H1 (cell line): ENCODE data around the gene VGLL2. TPM values are rescaled to one million over a fixed set of nuclear protein-coding genes. Genes with fewer than 3 reads are reported as not detected.

Experiments
- CTCF ChIA-PET: fragments of 300-600 bp; sonication (Branson Sonifier 250); formaldehyde crosslinking; loops from one replicate; lab custom pipeline; 2021; ENCODE audit not compliant: partially characterized antibody; lab: Charles Lee
- POLR2A ChIA-PET: fragments of 300-600 bp; sonication (Branson Sonifier 250); formaldehyde crosslinking; loops from one replicate; lab custom pipeline; 2021; ENCODE audit warnings: inconsistent platforms; ENCODE audit not compliant: partially characterized antibody; lab: Charles Lee
- DNase-seq, 2 experiments: peaks; one replicate each; pipeline versions ENCODE4 v3.0.0 to v3.0.0-alpha.2; 2010 to 2022; ENCODE audit warnings: low spot score in 2 of 2, low read depth in 1 of 2, mixed read lengths in 1 of 2
- FAIRE-seq: peaks from 2 replicates; lab custom pipeline; 2011; peaks lifted over from hg19 to GRCh38; lab: Jason Lieb, UNC
- H2AFZ ChIP-seq: 2 replicates; pipeline ENCODE4 v1.8.1; 2012; ENCODE audit warnings: low read length, inconsistent platforms
- H2AK5ac ChIP-seq: 2 replicates; pipeline ENCODE4 v1.6.1; 2013; ENCODE audit warnings: low read depth, low read length
- H2BK120ac ChIP-seq: replicated peaks from 2 replicates; pipeline ENCODE3; 2013; ENCODE audit warnings: low read depth, low read length, inconsistent platforms
- H2BK12ac ChIP-seq: 2 replicates; pipeline ENCODE4 v1.6.1; 2013; ENCODE audit warnings: low read depth, low read length
- H2BK15ac ChIP-seq: 2 replicates; pipeline ENCODE4 v1.6.1; 2013; ENCODE audit warnings: low read length
- H2BK20ac ChIP-seq: 2 replicates; pipeline ENCODE4 v1.6.1; 2013; ENCODE audit warnings: low read length
- H2BK5ac ChIP-seq: 2 replicates; pipeline ENCODE4 v1.6.1; 2013; ENCODE audit warnings: low read depth, low read length
- H3K14ac ChIP-seq: 2 replicates; pipeline ENCODE4 v1.6.1; 2013; ENCODE audit warnings: inconsistent platforms; ENCODE audit not compliant: insufficient read length
- H3K18ac ChIP-seq: 2 replicates; pipeline ENCODE4 v1.6.1; 2013; ENCODE audit warnings: low read length; ENCODE audit errors: extremely low read depth
- H3K23ac ChIP-seq: 2 replicates; pipeline ENCODE4 v1.6.1; 2013; ENCODE audit warnings: inconsistent platforms; ENCODE audit not compliant: insufficient read length
- H3K23me2 ChIP-seq: 2 replicates; pipeline ENCODE4 v1.6.1; 2013; ENCODE audit warnings: low read depth, low read length
- H3K27ac ChIP-seq: 2 replicates; pipeline ENCODE4 v1.6.1; 2011; ENCODE audit warnings: low read depth, low read length, inconsistent platforms
- H3K27me3 ChIP-seq, 4 experiments: replicated peaks in 1 of 4; 1 replicate in 1 of 4; 2 replicates in 3 of 4; pipeline versions ENCODE4 v1.6.1 to v1.8.1; 2011 to 2013; ENCODE audit warnings: low read length in 3 of 4, mild to moderate bottlenecking in 3 of 4, inconsistent platforms in 2 of 4, mixed read lengths in 2 of 4, moderate library complexity in 1 of 4; ENCODE audit not compliant: control insufficient read depth in 3 of 4, insufficient read depth in 3 of 4; ENCODE audit errors: extremely low read depth in 1 of 4
- H3K36me3 ChIP-seq, 4 experiments: 2 replicates each; pipeline versions ENCODE4 v1.6.1 to v1.8.1; 2011 to 2013; ENCODE audit warnings: mild to moderate bottlenecking in 4 of 4, low read length in 3 of 4, moderate library complexity in 2 of 4, control low read depth in 1 of 4, inconsistent platforms in 1 of 4; ENCODE audit not compliant: insufficient read depth in 4 of 4, control insufficient read depth in 2 of 4
- H3K4ac ChIP-seq: replicated peaks from 2 replicates; pipeline ENCODE3; 2013; ENCODE audit warnings: low read length, low read depth, mixed read lengths, inconsistent platforms; ENCODE audit not compliant: insufficient read length
- H3K4me1 ChIP-seq, 4 experiments: replicated peaks in 1 of 4; 1 replicate in 1 of 4; 2 replicates in 3 of 4; pipeline versions ENCODE4 v1.6.1 to v1.8.1; 2011 to 2013; ENCODE audit warnings: low read length in 3 of 4, inconsistent platforms in 2 of 4, mixed read lengths in 1 of 4; ENCODE audit not compliant: insufficient read depth in 4 of 4, control insufficient read depth in 3 of 4
- H3K4me2 ChIP-seq, 2 experiments: 2 replicates each; pipeline versions ENCODE4 v1.6.1 to v1.8.1; 2011 to 2013; ENCODE audit warnings: low read depth in 2 of 2, low read length in 2 of 2, control low read depth in 1 of 2, inconsistent platforms in 1 of 2, mild to moderate bottlenecking in 1 of 2; ENCODE audit not compliant: insufficient read depth in 1 of 2
- H3K4me3 ChIP-seq, 4 experiments: fragments of 200-600, 300-600 bp in 1 of 4; sonication (generic), shearing (Covaris generic), sonication (Bioruptor Twin) in 1 of 4; 2 replicates each; pipeline versions ENCODE4 v1.5.1 to v1.8.1; 2011 to 2016; ENCODE audit warnings: low read length in 4 of 4, low read depth in 3 of 4, control low read depth in 2 of 4, inconsistent platforms in 2 of 4, mild to moderate bottlenecking in 2 of 4, mixed read lengths in 1 of 4, moderate library complexity in 1 of 4; ENCODE audit not compliant: insufficient read depth in 2 of 4; ENCODE audit errors: extremely low read depth in 1 of 4
- H3K56ac ChIP-seq: replicated peaks from 2 replicates; pipeline ENCODE3; 2013; ENCODE audit warnings: low read depth, mild to moderate bottlenecking, mixed read lengths, low read length, inconsistent platforms; ENCODE audit not compliant: insufficient read length
- H3K79me1 ChIP-seq: 2 replicates; pipeline ENCODE4 v1.6.1; 2013; ENCODE audit warnings: low read depth, low read length, control low read depth
- H3K79me2 ChIP-seq, 2 experiments: 2 replicates each; pipeline versions ENCODE4 v1.6.1 to v1.8.1; 2012 to 2013; ENCODE audit warnings: low read length in 2 of 2, mild to moderate bottlenecking in 2 of 2, inconsistent platforms in 1 of 2; ENCODE audit not compliant: insufficient read depth in 2 of 2, control insufficient read depth in 1 of 2
- H3K9ac ChIP-seq, 4 experiments: replicated peaks in 1 of 4; 1 replicate in 1 of 4; 2 replicates in 3 of 4; pipeline versions ENCODE4 v1.6.1 to v1.8.1; 2011 to 2013; ENCODE audit warnings: low read depth in 3 of 4, low read length in 3 of 4, control low read depth in 2 of 4, mild to moderate bottlenecking in 2 of 4, moderate library complexity in 2 of 4, inconsistent platforms in 1 of 4; ENCODE audit errors: extremely low read depth in 1 of 4
- H3K9me3 ChIP-seq, 2 experiments: 2 replicates each; pipeline versions ENCODE4 v1.6.1 to v1.8.1; 2012 to 2013; ENCODE audit warnings: mild to moderate bottlenecking in 2 of 2, moderate library complexity in 2 of 2, control low read depth in 1 of 2, inconsistent platforms in 1 of 2, low read depth in 1 of 2, low read length in 1 of 2, mixed read lengths in 1 of 2; ENCODE audit not compliant: insufficient read depth in 2 of 2
- H4K20me1 ChIP-seq, 2 experiments: replicated peaks in 1 of 2; 2 replicates each; pipeline versions ENCODE3 to v1.8.1; 2011 to 2013; ENCODE audit warnings: inconsistent platforms in 2 of 2, low read length in 2 of 2, mild to moderate bottlenecking in 1 of 2; ENCODE audit not compliant: insufficient read depth in 2 of 2, control insufficient read depth in 1 of 2
- H4K5ac ChIP-seq: 2 replicates; pipeline ENCODE4 v1.6.1; 2013; ENCODE audit warnings: low read length, low read depth, mixed read lengths, inconsistent platforms; ENCODE audit not compliant: insufficient read length
- H4K8ac ChIP-seq: 2 replicates; pipeline ENCODE4 v1.8.0; 2013; ENCODE audit warnings: mild to moderate bottlenecking, moderate library complexity, low read length, inconsistent platforms; ENCODE audit not compliant: insufficient read depth; ENCODE audit errors: extremely low read depth
- H4K91ac ChIP-seq: replicated peaks from 2 replicates; pipeline ENCODE3; 2013; ENCODE audit warnings: low read length, mixed read lengths, inconsistent platforms; ENCODE audit not compliant: insufficient read length
- RNF2 ChIP-seq: fragments of 200-900, 300-1000 bp; sonication (generic); IDR thresholded peaks from 2 replicates; pipeline ENCODE4 v1.7.1; 2016; ENCODE audit warnings: borderline replicate concordance, low read depth, mild to moderate bottlenecking, antibody characterized with exemption, low read length; ENCODE audit not compliant: poor library complexity, severe bottlenecking; ENCODE audit errors: missing control alignments
- SP2 ChIP-seq: IDR thresholded peaks from 2 replicates; pipeline ENCODE4 v1.6.1; 2012; ENCODE audit warnings: mild to moderate bottlenecking, low read length, inconsistent platforms
- WGBS, 2 experiments: shearing (Covaris generic) in 1 of 2; methylation state at CpG; one replicate each; pipeline versions ENCODE4 v1.1.6 to v1.1.7; 2013 to 2015; ENCODE audit warnings: low lambda C conversion rate in 2 of 2, mixed read lengths in 2 of 2, inconsistent platforms in 1 of 2, low coverage in 1 of 2, missing lambda C conversion rate in 1 of 2; ENCODE audit not compliant: insufficient replicate concordance in 2 of 2, insufficient coverage in 1 of 2, insufficient read length in 1 of 2; ENCODE audit errors: extremely low coverage in 1 of 2, missing lambda C conversion rate in 1 of 2; 5-methylcytosine and 5-hydroxymethylcytosine counted together
- polyA plus RNA-seq, 7 experiments: library from polyadenylated mRNA; depleted of rRNA in 3 of 7; stranded (reverse) in 5 of 7; unstranded in 2 of 7; fragments of >200 nt in 5 of 7; fragments of 200-250 nt in 2 of 7; gene quantifications; 1 replicate in 5 of 7; 2 replicates in 1 of 7; 4 replicates in 1 of 7; pipeline versions ENCODE4 v1.2.1 to v1.2.3, GENCODE V29; 2011 to 2013; ENCODE audit warnings: missing spikeins in 2 of 7, mixed read lengths in 2 of 7
- total RNA-seq: library from RNA; stranded (reverse); fragmentation: NEBNext Ultra II Directional; extraction: Animal tissue kit (Norgen Biotek cat#: 25700); gene quantifications from 2 replicates; pipeline ENCODE4 v1.2.1, GENCODE V29; 2021

The VGLL2 gene
- total and polyA plus RNA-seq, 2 of the 8 experiments (the other 6 are each of a cell fraction or from before 2014, with no cell fraction given): not detected

GRCh38 chr6:117263353-117263927, 1.9 kb upstream of the VGLL2 start:
- Histone ChIP-seq H3K79me2 (no peaks in the 10 kb centered on the region), H3K56ac (no peak overlapping the region), H4K20me1 (peaks cover 2 to 11% of the 10 kb centered on the region in 2 experiments), H3K23ac (no peak overlapping the region), H3K27ac (no peak overlapping the region), H3K27me3 (peaks cover 55 to 69% (median 64%) of the 10 kb centered on the region in 4 experiments), H2BK20ac (no peak overlapping the region), H2BK12ac (no peak overlapping the region), H3K18ac (no peak overlapping the region), H2AK5ac (no peak overlapping the region), H4K91ac (no peak overlapping the region), H3K36me3 (no peaks in the 10 kb centered on the region)
- WGBS, 2 experiments: 73% methylated on average over 25 of the region's 27 CpGs; no CpG with 5 or more reads in 1 of the 2 experiments
- ChIA-PET CTCF (interaction anchor here (1.1 to 1.4 kb wide), 3 partner anchors 19 to 289 kb away, joined by 3 to 5 read pairs (median 3); no protein-coding TSS in a partner anchor), POLR2A (no interaction called here)
- FAIRE-seq (no peak), DNase-seq (no peak)
- TF ChIP-seq SP2 (no peak), RNF2 (peak; percentile 67)
- TF ChIP-seq, all 59 proteins: peak for 1
- H2BK120ac ChIP-seq: no peak overlapping the region
- no peak overlapping the region for H3K14ac ChIP-seq
- H3K9me3 ChIP-seq: no peaks in the 10 kb centered on the region; a peak in 1 of 4 replicates
- no peak overlapping the region for H2AFZ ChIP-seq
- peaks cover 3 to 13% (median 6%) of the 10 kb centered on the region in 4 experiments; a peak in 6 of 7 replicates for H3K4me1 ChIP-seq
- peak overlapping the region in 1 of 4 experiments; percentile 7; a peak in 1 of 8 replicates for H3K4me3 ChIP-seq
- H3K23me2 ChIP-seq: peaks cover 14% of the 10 kb centered on the region; the same call in 1 of the 2 replicates
- no peak overlapping the region for H3K9ac ChIP-seq
- no peaks in the 10 kb centered on the region for H3K79me1 ChIP-seq
- peak overlapping the region; percentile 15 to 27; a peak in 2 of 4 replicates for H3K4me2 ChIP-seq
- H2BK15ac ChIP-seq: no peak overlapping the region
- H3K4ac ChIP-seq: no peak overlapping the region
- no peak overlapping the region for H4K5ac ChIP-seq
- no peak overlapping the region for H2BK5ac ChIP-seq
- H4K8ac ChIP-seq: no peak overlapping the region
